ENCODE results near the gene PEX6. TPM values are rescaled to one million over a fixed set of nuclear protein-coding genes. Genes with fewer than 3 reads are reported as not detected.

Gene PEX6
- total and polyA plus RNA-seq, 2 of the 13 experiments (the other 11 are each of a cell fraction or from before 2014, with no cell fraction given): 5.1 to 6.7 TPM

GRCh38 chr6:43013843-43014433 lies 35.0 kb upstream of the PEX6 start, which contains the start of the genes KLHDC3 and MEA1 (continued):
- TF ChIP-seq CREB3 (CRISPR knock-in tag; IDR thresholded peaks at IDR 0.05): no peak
- peak; percentile 27; the same call in 1 of the 2 replicates for TF ChIP-seq RARA (CRISPR knock-in tag; IDR thresholded peaks at IDR 0.05)
- peak; percentile 57 for TF ChIP-seq ASH2L (IDR thresholded peaks at IDR 0.05; ENCODE audit: insufficient read length, low read depth, low read length)
- no peak for TF ChIP-seq BCL3 (CRISPR knock-in tag; IDR thresholded peaks at IDR 0.05)
- TF ChIP-seq AGO2 (optimal IDR thresholded peaks at IDR 0.05; ENCODE audit: low read depth, low read length): peak; percentile 33
- TF ChIP-seq ZNF710 (CRISPR knock-in tag; IDR thresholded peaks at IDR 0.05; ENCODE audit: borderline replicate concordance): no peak
- TF ChIP-seq PCBP2 (optimal IDR thresholded peaks at IDR 0.05; ENCODE audit: low read depth, low read length, poor library complexity, severe bottlenecking): no peak
- TF ChIP-seq ZNF761 (CRISPR knock-in tag; conservative IDR thresholded peaks at IDR 0.05): peak; percentile 36; the same call in 1 of the 2 replicates
- TF ChIP-seq HNF4A (CRISPR knock-in tag; IDR thresholded peaks at IDR 0.05): no peak
- no peak for TF ChIP-seq ZNF549 (CRISPR knock-in tag; IDR thresholded peaks at IDR 0.05)
- TF ChIP-seq SMC3 (IDR thresholded peaks at IDR 0.05; ENCODE audit: low read length): no peak
- no peak for TF ChIP-seq GLI4 (CRISPR knock-in tag; IDR thresholded peaks at IDR 0.05; ENCODE audit: borderline replicate concordance)
- TF ChIP-seq ZNF430 (CRISPR knock-in tag; IDR thresholded peaks at IDR 0.05): peak; percentile 62; the same call in 1 of the 2 replicates
- peak; percentile 66; the same call in 1 of the 2 replicates for TF ChIP-seq ZBTB26 (CRISPR knock-in tag; IDR thresholded peaks at IDR 0.05; ENCODE audit: borderline replicate concordance)
- TF ChIP-seq SRY (CRISPR knock-in tag; IDR thresholded peaks at IDR 0.05): no peak; the same call in 1 of the 2 replicates
- TF ChIP-seq SAP130 (CRISPR knock-in tag; IDR thresholded peaks at IDR 0.05; ENCODE audit: low read depth): peak; percentile 99
- no peak for TF ChIP-seq ZNF496 (CRISPR knock-in tag; IDR thresholded peaks at IDR 0.05; ENCODE audit: insufficient replicate concordance)
- TF ChIP-seq MTF1 (CRISPR knock-in tag; IDR thresholded peaks at IDR 0.05): no peak
- TF ChIP-seq ZNF512 (CRISPR knock-in tag; IDR thresholded peaks at IDR 0.05): no peak

Data from HepG2 (cell line).